ENCODE results near the gene EIF2A. TPM values are rescaled to one million over a fixed set of nuclear protein-coding genes. Genes with fewer than 3 reads are reported as not detected.

The EIF2A gene
- polyA plus RNA-seq, 1 of the 3 experiments (the other 2 are of a cell fraction): 67.0 TPM

- Histone ChIP-seq H3K4me2 (no peak overlapping the region), H3K79me2 (ENCODE audit: insufficient read depth) (peaks cover 17% of the 10 kb centered on the region; the same call in 1 of the 2 replicates), H3K9me3 (no peaks in the 10 kb centered on the region), H3K27ac (ENCODE audit: low read depth in 2 of 2, low read length in 1 of 2) (no peak overlapping the region; a peak in 1 of 4 replicates), H3F3A (replicated peaks; ENCODE audit: insufficient read depth) (peaks cover 21% of the 10 kb centered on the region), H3K9ac (no peak overlapping the region), H4K20me1 (ENCODE audit: insufficient read depth) (no peaks in the 10 kb centered on the region), H3K9me2 (no peaks in the 10 kb centered on the region), H3K4me3 (ENCODE audit: low read depth in 2 of 2, low read length in 1 of 2) (no peak overlapping the region), H3K27me3 (ENCODE audit: insufficient read depth) (no peaks in the 10 kb centered on the region), H3K36me3 (replicated peaks in 1 of 2; ENCODE audit: control insufficient read depth in 1 of 2, insufficient read depth in 2 of 2, low read length in 1 of 2) (peaks cover 25 to 34% of the 10 kb centered on the region in 2 experiments), H3K4me1 (ENCODE audit: control insufficient read depth in 1 of 2, insufficient read depth in 2 of 2, low read depth in 1 of 2, low read length in 1 of 2) (no peaks in the 10 kb centered on the region; a peak in 1 of 4 replicates), H2AFZ (ENCODE audit: low read depth) (no peak overlapping the region)
- TF ChIP-seq NRF1 (IDR thresholded peaks at IDR 0.05; ENCODE audit: low read depth, low read length): no peak
- TF ChIP-seq EZH2phosphoT487 (IDR thresholded peaks at IDR 0.05; ENCODE audit: borderline replicate concordance, low read depth): no peak
- ChIA-PET CTCF (interaction anchor here (1.2 kb wide), 1 partner anchor 10 kb away, joined by 3 read pairs; no protein-coding TSS in a partner anchor), POLR2A (interaction anchor here (0.6 to 1.0 kb wide), 2 partner anchors 15 kb away, joined by 3 to 4 read pairs; partner anchors contain the start of gene SELENOT)
- DNase-seq: no peak
- 74% methylated on average over 9 of the region's 9 CpGs for WGBS (ENCODE audit: low lambda C conversion rate)
Measured at GRCh38 chr3:150588027-150588830, 41.6 kb downstream of the EIF2A start.

GRCh38 chr3:150589759-150590158 lies 43.2 kb downstream of the EIF2A start:
- H3K9me3 ChIP-seq: no peaks in the 10 kb centered on the region
- H3K4me3 ChIP-seq (ENCODE audit: low read depth in 2 of 2, low read length in 1 of 2): no peak overlapping the region
- peaks cover 9 to 19% of the 10 kb centered on the region in 2 experiments for H3K36me3 ChIP-seq (replicated peaks in 1 of 2; ENCODE audit: control insufficient read depth in 1 of 2, insufficient read depth in 2 of 2, low read length in 1 of 2)
- no peak overlapping the region for H2AFZ ChIP-seq (ENCODE audit: low read depth)
- ChIA-PET CTCF (interaction anchor here (0.6 to 1.2 kb wide), 3 partner anchors 11 to 16 kb away, joined by 3 read pairs; no protein-coding TSS in a partner anchor), POLR2A (no interaction called here)
- no peaks in the 10 kb centered on the region; a peak in 1 of 4 replicates for H3K4me1 ChIP-seq (ENCODE audit: control insufficient read depth in 1 of 2, insufficient read depth in 2 of 2, low read depth in 1 of 2, low read length in 1 of 2)
- H3K79me2 ChIP-seq (ENCODE audit: insufficient read depth): peaks cover 20% of the 10 kb centered on the region; the same call in 1 of the 2 replicates
- H3K9me2 ChIP-seq: no peaks in the 10 kb centered on the region
- no peak for DNase-seq
- H4K20me1 ChIP-seq (ENCODE audit: insufficient read depth): no peaks in the 10 kb centered on the region
- H3K9ac ChIP-seq: no peak overlapping the region
- no peak for TF ChIP-seq USF2 (IDR thresholded peaks at IDR 0.05; ENCODE audit: borderline replicate concordance, low read depth, low read length)
- TF ChIP-seq ZBTB33 (IDR thresholded peaks at IDR 0.05; ENCODE audit: borderline replicate concordance, low read depth): no peak
- TF ChIP-seq RAD21 (IDR thresholded peaks at IDR 0.05; ENCODE audit: low read length): no peak
- no peak for TF ChIP-seq PBX3 (IDR thresholded peaks at IDR 0.05)
- no peak for TF ChIP-seq REST (IDR thresholded peaks at IDR 0.05; ENCODE audit: low read depth, low read length)
- TF ChIP-seq ELF1 (IDR thresholded peaks at IDR 0.05): no peak
- TF ChIP-seq JUND (IDR thresholded peaks at IDR 0.05): no peak
- no peak for TF ChIP-seq MXI1 (IDR thresholded peaks at IDR 0.05; ENCODE audit: low read depth, low read length)
- no peak for TF ChIP-seq NRF1 (IDR thresholded peaks at IDR 0.05; ENCODE audit: low read depth, low read length)
- no peak for TF ChIP-seq EZH2phosphoT487 (IDR thresholded peaks at IDR 0.05; ENCODE audit: borderline replicate concordance, low read depth)
- no peak for TF ChIP-seq CTCF (IDR thresholded peaks at IDR 0.05)
- TF ChIP-seq RFX5 (IDR thresholded peaks at IDR 0.05; ENCODE audit: low read length): no peak
- TF ChIP-seq FOXJ3 (CRISPR knock-in tag; IDR thresholded peaks at IDR 0.05): no peak
- no peak overlapping the region for H3K27ac ChIP-seq (ENCODE audit: low read depth in 2 of 2, low read length in 1 of 2)
- WGBS (ENCODE audit: low lambda C conversion rate): 93% methylated on average over 6 of the region's 6 CpGs
- H3K27me3 ChIP-seq (ENCODE audit: insufficient read depth): no peaks in the 10 kb centered on the region
- H3F3A ChIP-seq (replicated peaks; ENCODE audit: insufficient read depth): peaks cover 9% of the 10 kb centered on the region
- no peak overlapping the region for H3K4me2 ChIP-seq

Measured in SK-N-SH (cell line).